HG03175 (cell line): Measurements from ENCODE around the gene CHRDL2.
"Not testable (repeated sequence)": the region's sequence is repeated elsewhere in the genome, so short reads cannot be mapped to it uniquely, and the experiment has no call there.

Source experiments
- ATAC-seq: cut with Tn5 transposase; IDR thresholded peaks from one replicate; pipeline ENCODE4 v1.9.1; 2021; ENCODE audit warnings: mild to moderate bottlenecking, moderate library complexity; ENCODE audit not compliant: unreplicated experiment

The CHRDL2 gene

GRCh38 chr11:74731301-74732094, at the start of gene CHRDL2:
Gene CHRDL2, minus strand, starts transcription at chr11:74731426. Its CDS starts 538 bp downstream, at chr11:74730888.
- ATAC-seq, result no peak

DNA sequence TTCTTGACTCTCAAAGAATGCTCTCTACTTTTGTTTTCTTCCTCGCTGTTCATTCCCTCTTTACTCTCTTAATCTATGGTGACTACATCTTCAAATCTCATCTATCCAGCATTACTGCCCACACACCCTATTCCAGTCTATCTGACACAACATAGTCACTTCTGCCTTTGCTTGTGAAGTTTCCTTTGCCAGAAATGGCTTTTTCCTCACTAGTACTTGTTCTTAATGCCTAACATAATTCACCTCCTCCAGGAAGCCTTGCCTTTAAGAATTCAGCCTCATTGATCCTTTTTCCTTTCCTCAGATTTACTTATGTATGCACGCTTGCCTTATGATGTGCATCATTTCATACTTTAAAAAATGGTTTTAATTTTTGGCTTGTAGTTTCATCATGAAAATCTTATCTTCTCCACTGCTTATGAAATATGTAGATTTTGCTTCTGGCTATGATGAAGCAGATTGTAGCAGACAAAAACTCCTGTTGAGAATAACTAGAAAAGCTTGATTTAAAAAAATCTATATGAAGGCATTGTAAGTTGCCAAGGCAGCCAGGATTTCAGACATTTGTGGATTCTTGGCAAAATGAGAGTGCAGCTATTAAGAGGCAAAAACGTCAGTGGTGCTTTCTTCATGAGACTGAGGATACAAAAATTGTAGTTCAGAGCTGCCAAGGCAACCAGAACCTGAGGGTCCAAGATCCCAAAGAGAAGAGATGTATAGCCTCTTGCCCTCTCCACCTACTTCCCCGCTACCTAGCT, 49.2 kb upstream of the CHRDL2 start:
- no peak for ATAC-seq

- no peak for ATAC-seq
Observed at GRCh38 chr11:74778581-74778980, 47.4 kb upstream of the CHRDL2 start.

- ATAC-seq, result no peak
Observed at GRCh38 chr11:74777877-74778276, 46.7 kb upstream of the CHRDL2 start.

GRCh38 chr11:74777038-74777437, 45.8 kb upstream of the CHRDL2 start:
- ATAC-seq, result no peak

GRCh38 chr11:74776546-74776945, 45.3 kb upstream of the CHRDL2 start:
- ATAC-seq, result no peak

- no peak for ATAC-seq
Observed at GRCh38 chr11:74775762-74776161, 44.5 kb upstream of the CHRDL2 start.

DNA sequence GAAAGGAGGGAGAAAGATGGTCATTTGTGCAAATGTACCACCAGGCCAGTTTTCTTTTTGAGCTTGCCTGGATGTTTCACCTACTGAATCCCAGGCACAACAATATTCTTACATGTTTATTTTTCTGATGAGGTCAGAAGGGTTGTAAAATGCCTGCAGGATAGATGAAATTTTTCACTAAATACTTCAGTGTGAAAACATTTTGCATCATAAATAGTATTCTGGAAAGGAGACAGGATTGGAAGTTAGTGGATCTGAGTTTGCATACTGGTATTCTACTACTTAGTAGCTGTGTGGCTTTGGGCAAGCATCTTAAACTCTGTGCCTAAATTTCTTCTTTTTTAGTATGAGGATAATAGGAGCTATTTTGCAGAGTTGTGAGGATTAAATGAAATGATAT, 42.2 kb upstream of the CHRDL2 start:
- no peak for ATAC-seq

DNA sequence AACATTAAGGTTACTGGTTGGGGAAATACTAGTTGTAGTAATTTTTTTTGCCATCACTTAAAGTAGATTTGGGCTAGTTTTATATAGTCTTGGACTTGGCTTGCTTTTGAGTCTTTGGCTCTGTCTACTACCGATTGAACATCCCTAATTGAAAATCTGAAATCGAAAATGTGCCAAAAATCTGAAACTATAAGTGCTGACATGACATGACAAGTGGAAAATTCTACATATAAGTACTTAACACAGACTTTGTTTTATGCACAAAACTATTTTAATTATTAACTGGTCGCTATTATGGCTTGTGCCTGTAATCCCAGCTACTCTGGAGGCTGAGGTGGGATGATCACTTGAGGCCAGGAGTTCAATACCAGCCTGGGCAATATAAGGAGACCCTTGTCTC, 39.9 kb upstream of the CHRDL2 start:
- ATAC-seq, result no peak

GRCh38 chr11:74770456-74770855, 39.2 kb upstream of the CHRDL2 start:
- ATAC-seq, result no peak

DNA sequence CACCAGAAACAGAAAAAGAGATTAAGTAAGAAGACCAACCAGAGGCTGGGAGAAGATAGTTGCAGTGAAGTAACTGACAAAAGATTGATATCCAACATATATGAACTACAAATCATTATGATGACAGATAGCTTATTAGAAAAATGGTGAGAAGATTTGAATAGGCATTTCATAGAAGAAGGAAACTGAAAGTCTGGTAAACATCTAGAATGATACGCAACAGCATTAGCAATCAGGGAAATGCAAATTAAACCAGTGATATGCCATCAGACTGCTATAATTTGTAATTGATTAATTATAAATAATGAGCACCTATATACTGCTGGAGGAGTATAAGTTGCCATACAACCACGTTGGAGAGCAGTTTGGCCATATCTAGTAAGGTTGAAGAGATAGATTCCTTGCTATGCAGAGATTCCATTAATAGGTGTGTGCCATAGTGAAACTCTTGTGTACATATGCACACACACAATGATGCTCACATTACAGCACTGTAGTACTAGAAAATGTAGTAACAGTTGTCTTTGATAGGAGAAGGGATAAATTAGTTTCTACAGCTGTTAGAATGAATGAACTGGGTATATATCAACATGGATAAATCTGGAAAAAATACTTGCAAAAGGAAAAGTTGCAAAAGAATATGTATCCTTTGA, 38.0 kb upstream of the CHRDL2 start:
- ATAC-seq, result no peak

GRCh38 chr11:74768172-74768651, 37.0 kb upstream of the CHRDL2 start:
- peak; percentile 49 for ATAC-seq

DNA sequence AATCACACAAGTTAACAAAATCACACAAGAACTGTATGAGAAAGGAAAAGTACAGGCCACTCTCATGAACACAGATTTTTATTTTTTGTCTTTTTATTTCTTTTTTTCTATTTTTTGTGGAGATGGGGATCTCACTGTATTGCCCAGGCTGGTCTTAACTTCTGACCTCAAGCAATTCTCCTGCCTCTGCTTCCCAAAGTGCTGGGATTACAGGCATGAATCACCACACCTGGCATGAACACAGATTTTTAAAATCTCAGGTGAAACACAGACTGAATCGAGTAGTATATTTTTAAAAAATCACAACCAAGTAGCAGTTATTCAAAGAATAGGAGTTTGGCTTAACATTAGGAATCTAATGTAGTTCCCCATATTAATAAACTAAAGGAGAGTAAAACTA, 35.7 kb upstream of the CHRDL2 start:
- ATAC-seq, result no peak

- ATAC-seq, result no peak
Observed at GRCh38 chr11:74756571-74756970, 25.3 kb upstream of the CHRDL2 start.

GRCh38 chr11:74755395-74755995, 24.3 kb upstream of the CHRDL2 start:
- ATAC-seq, result no peak

- ATAC-seq, result no peak
Observed at GRCh38 chr11:74754507-74755252, 23.5 kb upstream of the CHRDL2 start.

DNA sequence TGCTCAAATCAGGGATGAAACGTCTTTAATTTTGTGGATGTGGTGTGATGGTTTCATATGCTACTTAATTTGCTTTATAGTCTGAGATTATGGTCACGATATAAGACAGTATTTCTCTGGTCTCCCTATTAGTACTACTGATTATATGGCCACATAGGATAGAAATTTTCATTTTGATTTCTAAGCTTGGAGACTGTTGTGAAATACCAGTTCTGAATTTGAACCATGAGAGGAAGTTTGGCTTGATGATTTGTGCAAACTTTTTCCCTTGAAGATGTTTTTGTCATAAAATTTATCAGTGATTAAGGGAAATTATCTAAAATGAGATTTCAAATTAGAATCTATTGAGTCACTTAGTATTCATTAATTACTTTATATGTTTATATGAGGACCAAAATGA, 20.1 kb upstream of the CHRDL2 start:
- ATAC-seq, result no peak

- not testable (repeated sequence) for ATAC-seq
Observed at GRCh38 chr11:74750598-74750997, 19.4 kb upstream of the CHRDL2 start.

GRCh38 chr11:74749965-74750296, 18.7 kb upstream of the CHRDL2 start:
- no peak for ATAC-seq

DNA sequence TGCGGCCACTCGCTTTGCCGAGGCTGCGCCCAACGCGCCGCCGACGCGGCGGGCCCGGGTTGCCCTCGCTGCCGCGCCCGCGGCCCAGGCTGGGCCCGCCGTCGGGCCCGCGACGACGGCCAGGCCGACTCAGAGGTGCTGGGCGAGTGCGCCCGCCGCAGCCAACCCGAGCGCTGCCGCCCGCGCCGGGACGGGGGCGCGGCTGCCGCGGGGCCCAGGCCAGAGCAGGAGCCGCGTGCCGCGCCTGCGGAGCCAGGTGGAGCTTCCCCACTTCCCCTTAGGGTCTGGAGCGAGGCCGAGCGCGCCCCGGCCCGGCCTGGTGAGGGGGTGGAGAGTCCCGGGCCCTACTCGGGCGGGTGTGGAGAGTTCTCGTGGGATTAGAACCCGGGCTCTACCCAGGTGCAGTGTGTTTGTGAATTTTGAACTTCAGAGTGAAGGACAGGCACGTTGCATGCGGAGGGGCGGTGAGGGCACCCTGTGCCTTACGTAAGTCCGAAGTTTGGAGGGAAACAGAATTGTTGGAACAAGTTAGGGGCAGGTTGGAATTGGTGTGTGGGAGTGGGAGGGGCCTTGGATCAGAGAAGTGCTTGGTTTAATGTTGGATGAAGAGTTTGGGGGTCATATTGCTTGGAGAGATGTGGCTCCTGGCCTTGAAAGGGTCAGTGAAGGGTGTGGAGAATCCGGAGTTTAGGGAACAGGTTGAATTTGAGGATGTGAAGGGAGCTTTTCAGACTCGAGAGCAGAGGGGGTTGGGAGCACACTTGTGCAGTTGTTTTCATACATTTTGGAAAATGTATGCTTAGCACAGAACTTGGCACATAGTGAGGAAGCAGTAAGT, 18.1 kb upstream of the CHRDL2 start:
- peak; percentile 54 for ATAC-seq
